HG03442 (cell line): Measurements from ENCODE around the gene ZFYVE9.

Experiments
- ATAC-seq: cut with Tn5 transposase; IDR thresholded peaks from one replicate; pipeline ENCODE4 v1.9.1; 2021; ENCODE audit warnings: mild to moderate bottlenecking, moderate library complexity; ENCODE audit not compliant: unreplicated experiment

ZFYVE9 gene

DNA sequence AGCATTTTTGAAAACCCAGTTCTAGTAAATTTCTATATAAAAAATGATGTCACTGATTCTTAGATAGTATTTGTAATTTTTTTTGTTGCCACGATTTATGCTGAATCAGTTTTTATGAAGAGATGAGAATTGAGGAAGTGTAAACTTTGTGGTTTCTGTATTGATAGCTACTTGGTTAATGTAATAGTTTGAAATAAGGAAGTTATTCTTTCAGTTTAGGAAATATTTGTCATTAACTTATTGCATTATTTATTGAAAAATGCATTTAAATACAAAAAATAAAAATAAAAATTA lies 97.8 kb downstream of the ZFYVE9 start:
- no peak for ATAC-seq

DNA sequence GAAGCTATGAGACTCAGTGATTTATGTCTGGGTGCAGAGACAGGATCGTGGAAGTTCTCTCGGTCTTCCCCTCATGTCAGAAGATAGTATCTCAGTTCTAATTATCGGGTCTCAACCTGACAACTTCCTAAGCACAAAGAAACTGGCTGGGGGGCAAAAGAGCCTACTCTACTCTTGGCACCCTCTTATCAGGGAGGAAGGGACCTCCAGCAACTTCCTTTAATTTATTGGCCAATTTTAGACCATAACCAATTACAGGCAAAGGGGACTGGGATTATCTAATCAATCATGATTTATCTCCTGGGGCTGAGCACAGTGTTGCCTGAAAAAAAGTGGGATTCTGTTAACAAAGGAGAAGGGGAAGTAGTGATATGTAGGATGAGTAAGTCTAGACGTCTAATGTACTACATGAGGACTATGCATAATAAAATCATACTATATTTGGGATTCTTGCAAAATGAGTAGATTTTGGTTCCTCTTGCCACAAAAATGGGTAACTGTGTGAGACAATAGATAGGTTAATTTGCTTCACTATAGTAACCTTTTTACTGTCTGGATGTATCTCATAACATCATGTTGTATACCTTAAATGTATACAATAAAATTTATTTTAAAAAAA lies 98.8 kb downstream of the ZFYVE9 start:
- ATAC-seq, result no peak

DNA sequence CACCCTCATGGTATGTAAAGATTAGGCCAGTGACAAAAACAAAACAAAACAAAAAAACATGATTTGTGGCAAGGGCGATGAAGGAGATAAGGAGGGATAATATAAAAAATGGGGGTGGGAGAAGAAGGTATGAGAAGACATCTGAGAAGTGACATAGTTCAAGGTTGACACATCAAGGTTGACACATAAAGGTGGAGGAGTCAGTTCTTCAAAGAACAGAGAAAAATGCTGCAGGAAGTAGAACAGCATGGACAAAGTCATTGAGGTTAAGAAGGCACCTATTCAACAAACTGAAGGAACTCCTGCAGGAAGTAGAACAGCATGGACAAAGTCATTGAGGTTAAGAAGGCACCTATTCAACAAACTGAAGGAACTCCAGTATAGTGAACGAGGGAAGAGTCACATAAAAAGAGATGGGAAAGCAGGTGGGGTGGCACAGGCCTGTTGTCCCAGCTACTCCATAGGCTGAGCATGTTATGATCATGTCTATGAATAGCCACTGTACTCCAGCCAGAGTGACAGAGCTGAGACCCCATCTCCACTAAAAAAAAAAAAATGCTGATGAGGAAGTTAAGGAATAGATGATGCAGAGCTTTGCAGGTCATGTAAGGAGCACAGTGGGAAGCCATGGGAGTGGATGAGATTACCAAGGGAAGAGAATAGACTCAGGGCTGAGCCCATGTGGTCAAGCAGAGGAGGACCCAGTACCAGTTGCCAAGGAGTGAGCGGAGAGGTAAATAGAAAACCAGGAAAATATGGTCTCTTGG lies 101.5 kb downstream of the ZFYVE9 start:
- no peak for ATAC-seq

DNA sequence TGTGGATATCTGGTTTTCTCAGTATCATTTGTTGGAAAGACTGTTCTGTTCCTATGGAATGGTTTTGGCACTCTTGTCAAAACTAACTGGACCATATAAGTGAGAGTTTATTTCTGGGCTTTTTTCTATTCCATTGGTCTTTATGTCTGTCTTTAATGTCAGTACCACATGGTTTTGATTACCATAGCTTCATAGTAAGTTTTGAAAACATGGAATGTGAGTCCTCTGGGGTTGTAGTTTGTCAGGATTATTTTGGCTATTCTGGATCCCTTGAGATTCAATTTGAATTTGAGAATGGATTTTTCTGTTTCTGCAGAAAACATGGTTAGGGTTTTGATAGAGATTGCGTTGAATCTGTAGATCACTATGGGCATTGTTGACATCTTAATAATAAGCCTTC lies 107.9 kb downstream of the ZFYVE9 start:
- no peak for ATAC-seq

DNA sequence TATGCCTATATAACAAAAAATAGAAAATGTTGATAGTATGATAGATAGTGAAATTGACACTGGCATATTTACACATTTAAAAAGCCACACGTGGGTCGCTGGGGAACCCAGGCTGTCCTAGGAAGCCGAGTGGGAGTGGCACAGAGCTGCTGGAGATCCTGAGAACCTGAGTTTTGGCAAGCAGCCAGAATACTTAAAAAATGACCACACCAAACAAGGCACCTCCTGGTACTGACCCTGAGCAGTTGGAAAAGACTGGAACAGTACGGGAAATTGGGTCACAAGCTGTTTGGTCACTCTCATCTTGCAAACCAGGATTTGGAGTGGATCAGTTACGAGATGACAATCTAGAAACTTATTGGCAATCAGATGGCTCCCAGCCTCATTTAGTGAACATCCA lies 111.5 kb downstream of the ZFYVE9 start:
- ATAC-seq, result no peak

DNA sequence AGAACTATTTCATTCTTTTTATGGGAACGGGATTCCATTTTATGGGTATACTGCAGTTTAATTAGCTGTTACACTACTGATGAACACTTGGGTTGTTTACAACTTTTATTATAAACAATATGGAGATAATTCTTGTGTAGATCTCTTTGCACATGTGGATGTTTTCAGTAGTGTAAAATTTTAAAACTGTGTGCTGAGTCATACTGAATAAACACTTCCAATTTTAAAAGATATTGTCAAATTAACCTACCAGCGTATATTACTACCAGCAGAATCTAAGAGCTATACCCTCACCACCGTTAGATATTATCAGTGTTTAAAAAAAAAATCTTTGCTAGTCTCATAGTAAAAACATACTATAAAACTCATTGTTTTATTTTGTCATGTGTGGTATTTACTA lies 118.0 kb downstream of the ZFYVE9 start:
- ATAC-seq, result no peak

DNA sequence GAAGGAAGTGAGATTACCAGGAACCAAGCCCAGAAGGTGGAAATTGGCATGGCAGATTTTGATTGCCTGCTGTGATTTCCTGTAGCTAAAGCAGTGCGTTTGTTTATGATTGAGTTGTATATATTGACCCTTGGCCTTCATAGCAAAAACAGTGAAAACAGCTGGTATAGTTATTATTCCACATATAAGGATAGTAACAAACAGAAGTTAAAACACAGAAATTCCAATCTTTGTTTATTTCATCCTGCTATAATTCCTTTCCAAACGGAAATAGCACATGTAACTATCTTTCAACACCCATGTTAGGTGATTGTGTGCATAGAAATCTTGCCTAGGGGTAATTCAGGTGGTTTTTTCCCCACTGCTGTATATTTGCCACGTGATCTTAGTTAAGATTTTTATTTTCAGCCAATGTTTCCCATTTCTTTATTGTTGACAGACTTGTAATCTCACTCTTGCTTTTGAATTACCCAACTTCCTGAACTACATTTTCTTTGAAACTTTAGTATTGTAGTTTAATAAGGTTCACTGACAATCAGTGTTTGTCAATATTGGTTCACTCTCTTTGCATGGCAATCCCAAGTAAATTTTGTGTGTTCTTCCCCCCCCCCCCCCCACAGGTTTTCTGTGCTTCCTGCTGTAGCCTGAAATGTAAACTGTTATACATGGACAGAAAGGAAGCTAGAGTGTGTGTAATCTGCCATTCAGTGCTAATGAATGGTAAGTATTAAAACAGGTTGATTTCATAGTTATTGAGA lies 121.4 kb downstream of the ZFYVE9 start:
- no peak for ATAC-seq

DNA sequence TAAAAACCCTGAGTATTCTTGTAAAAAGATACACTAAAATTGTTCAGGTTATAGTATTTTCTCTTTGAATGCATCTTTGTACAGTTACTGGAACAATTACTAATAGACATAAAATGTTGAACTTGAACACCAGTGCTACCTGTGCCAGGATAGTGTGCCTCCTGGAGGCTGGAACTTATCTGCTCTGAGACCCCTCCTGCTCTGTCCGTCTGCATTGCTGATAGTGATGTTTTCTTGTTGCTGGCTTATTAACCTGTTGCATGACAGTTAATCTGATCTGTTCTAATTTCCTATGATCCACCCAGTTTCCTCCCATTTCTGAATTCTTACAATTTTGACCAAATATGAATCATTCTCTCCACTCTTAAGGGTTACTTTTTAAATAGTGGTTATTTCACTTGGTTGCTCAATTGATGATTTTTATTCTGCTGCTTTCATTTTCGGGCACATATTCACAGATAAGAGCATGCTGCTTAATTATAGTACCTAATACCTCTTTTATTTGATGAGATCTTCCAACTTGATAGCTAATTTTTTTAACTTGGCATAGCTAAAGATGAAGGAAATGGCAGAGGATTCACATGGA lies 122.7 kb downstream of the ZFYVE9 start:
- ATAC-seq, result no peak

DNA sequence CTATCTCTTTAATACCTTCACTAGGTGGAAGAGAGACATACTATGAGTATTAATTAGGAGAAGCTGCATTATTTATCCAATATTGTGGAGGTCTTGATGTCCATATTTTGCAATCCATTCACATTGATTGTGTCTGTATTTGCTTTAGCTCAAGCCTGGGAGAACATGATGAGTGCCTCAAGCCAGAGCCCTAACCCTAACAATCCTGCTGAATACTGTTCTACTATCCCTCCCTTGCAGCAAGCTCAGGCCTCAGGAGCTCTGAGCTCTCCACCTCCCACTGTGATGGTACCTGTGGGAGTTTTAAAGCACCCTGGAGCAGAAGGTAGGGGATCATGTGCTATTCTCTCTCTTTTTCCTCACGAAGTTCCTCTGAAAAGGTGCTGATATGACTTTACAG lies 124.6 kb downstream of the ZFYVE9 start:
- no peak for ATAC-seq

DNA sequence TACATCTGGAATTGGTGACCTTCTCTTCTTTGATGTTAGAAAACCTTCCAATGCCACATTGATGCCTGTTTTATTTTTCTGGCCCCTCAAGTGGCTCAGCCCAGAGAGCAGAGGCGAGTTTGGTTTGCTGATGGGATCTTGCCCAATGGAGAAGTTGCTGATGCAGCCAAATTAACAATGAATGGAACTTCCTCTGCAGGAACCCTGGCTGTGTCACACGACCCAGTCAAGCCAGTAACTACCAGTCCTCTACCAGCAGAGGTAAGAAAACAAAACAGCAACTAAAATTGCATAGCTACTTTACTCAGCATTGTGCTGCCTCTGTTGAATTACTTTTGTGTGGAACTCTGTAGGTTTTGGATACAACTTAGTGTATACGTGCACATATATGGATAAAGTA lies 126.5 kb downstream of the ZFYVE9 start:
- no peak for ATAC-seq

DNA sequence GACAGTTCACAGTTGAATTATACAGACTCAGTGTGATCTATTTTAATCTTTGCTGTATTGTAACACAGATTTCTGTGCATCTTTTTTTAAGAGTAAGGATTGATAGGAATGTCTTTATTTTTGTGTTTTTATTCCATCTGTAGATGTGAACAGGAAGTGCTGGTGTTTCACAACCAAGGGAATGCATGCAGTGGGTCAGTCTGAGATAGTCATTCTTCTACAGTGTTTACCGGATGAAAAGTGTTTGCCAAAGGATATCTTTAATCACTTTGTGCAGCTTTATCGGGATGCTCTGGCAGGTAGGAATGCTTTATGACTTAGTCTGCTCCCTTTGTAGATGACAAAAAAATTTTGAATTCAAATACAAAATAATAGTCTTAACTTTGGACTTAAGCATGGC lies 139.6 kb downstream of the ZFYVE9 start:
- no peak for ATAC-seq

DNA sequence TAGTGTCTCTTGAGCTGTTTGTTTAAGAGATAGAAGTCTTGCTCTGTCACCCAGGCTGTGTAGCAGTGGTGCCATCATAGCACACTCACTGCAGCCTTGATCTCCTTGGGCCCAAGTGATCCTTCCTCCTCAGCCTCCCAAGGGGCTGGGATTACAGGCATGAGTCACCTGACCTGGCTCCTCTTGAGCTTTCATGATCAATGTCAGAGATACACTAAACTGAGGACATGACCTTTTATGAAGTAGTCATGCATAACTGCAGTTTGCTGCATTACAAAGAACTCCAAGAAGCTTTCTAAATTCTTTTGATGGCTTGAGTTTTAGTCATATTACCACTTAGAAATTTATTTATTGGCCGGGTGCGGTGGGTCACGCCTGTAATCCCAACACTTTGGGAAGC lies 146.4 kb downstream of the ZFYVE9 start:
- no peak for ATAC-seq

DNA sequence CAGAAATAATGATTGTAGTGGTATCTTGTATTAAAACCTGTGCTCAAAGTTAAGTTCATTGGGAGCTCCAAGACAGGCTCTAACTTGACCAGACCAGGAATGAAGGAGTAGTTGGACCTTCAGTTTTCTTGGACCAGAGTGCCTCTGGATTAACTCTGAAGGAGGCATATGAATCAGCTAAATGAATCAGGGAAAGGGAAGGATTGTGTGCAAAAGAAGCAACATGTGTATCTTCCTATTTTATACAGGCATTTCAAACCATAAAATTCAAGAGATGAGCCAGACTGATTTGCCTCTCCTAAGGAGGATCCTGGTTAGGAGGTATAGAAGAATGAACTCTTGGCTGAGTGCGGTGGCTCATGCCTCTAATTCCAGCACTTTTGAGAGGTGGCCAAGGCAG lies 152.7 kb downstream of the ZFYVE9 start:
- ATAC-seq, result no peak

DNA sequence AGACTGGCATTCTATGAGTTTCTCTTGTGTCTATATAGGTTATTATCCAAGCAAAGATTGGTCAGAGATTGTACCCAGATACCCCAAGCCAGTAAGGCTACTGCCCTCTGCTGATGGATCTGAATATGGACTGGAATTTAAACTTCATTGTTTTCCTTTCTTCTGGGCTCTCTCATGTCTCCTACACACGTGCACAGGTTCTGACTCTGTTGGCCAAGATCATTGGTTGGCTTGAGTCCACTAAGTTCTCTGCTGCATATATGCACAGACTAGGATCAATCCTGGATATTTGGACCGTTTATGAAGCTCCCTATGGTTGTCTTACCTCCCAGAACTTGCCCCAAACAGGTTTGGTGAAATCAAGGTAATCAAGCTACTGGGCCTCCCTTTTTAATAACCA lies 154.5 kb downstream of the ZFYVE9 start:
- ATAC-seq, result no peak

DNA sequence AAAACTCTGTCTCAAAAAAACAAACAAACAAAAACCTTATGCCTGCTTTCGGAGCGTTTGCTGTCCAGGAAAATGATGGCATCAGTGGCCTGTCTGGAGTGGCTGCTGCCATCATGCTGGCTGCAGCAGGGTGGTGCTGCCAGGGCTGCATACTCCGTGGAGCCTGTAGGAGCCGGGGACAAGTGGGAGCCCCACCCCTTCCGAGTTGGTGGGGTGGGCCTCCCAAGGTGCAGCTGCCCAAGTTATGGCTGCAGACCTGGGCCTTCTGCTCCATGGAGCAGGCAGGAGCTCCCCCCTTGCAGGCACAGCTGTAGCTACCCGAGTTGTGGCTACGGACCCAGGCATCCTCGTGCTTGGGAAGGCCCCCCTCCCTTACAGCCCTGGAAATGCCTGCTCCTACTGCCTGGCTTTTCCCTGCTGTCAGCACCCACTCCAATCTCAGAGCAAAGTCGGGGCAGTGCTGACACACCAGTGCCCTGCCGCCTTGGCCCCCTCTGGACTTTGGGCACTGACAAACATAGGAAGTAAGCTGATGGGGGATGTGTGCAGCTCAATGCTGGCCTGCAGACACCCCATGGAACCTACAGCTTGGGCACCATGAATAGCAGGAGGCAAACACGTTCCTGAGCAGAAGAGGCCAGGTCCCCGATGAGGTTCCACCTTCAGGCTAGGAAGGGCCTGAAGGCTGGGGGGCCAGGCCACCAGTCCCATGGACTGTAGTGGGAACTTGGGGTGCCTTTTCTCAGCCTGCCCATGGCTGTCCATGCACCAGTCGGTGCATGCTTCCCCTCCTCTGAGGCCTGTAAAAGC lies 163.7 kb downstream of the ZFYVE9 start:
- ATAC-seq, result no peak

DNA sequence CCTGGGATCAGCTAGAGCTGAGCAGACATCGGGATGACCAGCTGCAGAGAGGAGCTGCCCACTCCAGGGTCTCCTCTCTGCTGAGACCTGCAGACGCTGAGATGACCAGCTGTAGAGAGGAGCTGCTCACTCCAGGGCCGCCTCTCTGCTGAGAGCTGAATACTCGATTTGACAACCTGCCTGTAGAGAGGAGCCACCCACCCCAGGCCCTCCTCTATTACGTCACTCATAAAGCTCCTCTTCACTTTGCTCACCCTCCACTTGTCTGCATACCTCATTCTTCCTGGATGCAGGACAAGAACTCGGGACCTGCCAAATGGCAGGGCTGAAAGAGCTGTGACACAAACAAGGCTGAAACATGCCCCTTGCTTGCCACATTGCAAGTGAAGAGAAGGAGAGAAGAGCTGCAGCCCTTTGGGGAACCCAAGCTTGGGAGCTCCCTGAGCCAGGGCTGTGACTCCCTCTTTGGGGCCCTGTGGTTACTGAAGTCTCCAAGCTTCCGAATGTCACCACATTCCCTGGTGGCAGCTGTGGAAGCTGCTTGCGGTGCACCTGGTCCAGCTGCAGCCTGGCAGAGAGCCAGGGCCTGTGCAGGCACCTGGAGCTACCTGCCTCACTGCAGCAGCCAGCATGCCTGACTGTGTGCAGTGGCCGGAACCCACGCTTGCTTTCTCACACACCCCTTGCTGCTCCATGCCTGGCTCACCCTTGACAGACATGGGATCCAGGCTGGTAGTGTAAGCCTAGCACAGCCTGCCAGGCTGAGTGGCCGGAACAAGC lies 164.5 kb downstream of the ZFYVE9 start:
- no peak for ATAC-seq

DNA sequence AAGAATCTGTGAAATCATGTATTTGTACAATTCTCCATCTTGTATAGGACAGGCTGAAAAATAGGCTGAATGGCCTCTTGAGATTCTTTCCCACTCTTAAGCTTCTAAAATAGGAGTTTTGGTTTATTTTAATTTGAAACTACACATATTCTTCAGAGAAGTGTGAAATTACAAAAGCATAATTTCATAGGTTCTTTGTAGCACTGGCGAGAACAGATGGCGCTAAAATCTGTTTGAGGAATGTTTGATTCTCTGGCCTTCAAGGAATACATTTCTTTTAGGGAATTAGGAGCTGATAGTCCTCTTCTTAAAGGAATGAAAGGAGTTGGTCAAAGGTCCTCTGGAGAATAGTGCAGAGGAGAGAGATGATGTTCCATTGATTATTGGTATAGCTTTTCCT lies 179.2 kb downstream of the ZFYVE9 start:
- ATAC-seq, result no peak

DNA sequence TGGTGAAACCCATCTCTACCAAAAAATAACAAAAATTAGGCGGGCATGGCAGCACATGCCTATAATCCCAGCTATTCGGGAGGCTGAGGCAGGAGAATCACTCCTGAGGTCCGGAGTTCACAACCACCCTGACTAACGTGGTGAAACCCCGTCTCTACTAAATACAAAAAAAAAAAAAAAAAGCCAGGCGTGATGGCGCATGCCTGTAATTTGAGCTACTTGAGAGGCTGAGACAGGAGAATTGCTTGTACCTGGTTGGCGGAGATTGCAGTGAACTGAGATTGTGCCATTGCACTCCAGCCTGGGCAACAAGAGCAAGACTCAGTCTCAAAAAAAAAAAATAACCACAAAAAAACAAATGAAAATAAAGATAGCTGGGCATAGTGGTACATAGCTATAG lies 181.8 kb downstream of the ZFYVE9 start:
- no peak for ATAC-seq

DNA sequence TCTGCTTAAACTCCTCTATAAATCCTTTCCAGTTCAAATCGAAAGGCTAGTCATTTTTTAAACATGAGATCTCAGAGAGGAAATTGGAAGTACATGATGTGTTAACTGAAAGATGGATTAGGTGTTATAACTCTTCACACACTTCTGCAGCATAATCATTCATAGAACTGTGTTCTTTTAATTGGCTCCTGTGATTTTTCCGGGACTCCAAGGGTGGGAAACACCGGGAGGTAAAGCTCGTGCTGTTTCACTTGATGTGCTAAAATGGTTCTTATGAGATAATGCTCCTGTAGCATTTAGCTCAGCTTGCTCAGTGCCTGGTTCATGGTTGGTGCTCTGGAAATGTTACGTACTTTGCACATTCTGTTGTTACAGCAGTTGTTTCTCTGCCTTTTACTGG lies 183.9 kb downstream of the ZFYVE9 start:
- ATAC-seq, result no peak

DNA sequence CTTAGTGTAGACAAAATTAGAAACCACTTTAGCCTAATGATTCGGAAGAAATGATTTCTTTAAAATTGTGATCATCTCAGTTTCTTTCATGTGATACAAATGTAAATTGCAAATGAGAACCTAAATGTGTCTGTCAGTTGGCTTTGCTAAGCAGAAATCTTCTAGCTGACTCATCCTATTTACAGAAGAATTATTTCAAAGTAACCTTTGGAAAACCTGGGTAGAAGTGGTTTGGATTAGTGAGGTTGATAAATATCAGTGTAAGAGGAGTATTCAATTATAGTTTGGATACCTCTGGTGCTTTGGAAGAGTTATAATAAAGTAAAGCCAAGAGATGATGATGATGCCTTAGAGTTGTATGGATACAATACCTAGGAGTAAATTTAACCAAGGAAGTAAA lies 186.7 kb downstream of the ZFYVE9 start:
- no peak for ATAC-seq
